Measurements from ENCODE around the gene DPH1.
"Not testable (repeated sequence)": the region's sequence is repeated elsewhere in the genome, so short reads cannot be mapped to it uniquely, and the experiment has no call there.

The DPH1 gene

GRCh38 chr17:2029911-2030778 lies at the start of gene DPH1:
DPH1 (plus strand) TSS chr17:2030153; CDS start chr17:2030170, 17 bp downstream.
- peak; percentile 93 for DNase-seq

- DNase-seq: no peak
Measured at GRCh38 chr17:1980665-1981250, 49.2 kb upstream of the DPH1 start.

DNA sequence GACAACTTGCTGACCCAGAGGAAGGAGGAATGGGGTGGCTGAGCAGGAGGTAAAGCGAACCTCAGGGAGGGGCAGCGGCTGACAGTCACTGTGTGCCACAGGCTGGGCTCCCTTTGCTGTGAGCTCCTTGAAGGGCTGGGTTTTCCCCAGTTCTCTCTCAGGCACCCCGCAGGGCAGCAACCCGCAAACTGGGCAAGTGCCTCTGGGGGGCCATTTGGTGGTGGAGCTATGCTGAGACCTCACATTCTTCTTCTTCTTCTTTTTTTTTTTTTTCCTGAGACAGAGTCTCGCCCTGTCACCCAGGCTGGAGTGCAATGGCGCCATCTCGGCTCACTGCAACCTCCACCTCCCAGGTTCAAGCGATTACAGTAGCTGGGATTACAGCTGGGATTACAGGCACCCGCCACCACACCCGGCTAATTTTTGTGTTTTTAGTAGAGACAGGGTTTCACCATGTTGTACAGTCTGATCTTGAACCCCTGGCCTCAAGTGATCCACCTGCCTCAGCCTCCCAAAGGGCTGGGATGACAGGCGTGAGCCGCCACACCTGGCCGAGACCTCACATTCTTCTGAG lies 47.1 kb upstream of the DPH1 start:
- not testable (repeated sequence) for DNase-seq

DNA sequence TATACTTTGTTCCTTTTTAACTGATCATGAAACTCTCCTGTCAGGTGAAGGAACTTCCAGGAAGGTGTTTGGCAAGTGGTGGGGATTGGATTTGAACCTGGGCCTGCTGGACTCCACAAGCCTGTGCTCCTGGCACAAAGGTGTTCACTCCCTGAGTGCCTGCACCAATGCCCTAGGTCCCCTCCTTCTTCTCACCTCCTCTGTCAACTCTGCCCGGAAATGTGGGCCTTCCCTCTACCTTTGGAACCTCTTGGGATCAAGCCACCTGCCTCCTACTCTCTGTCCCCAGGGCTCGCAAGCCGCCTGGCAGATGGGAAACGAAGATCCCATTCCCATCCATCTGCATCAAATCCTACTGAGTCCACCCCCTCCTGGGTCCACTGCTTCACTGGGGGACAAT lies 44.9 kb upstream of the DPH1 start:
- no peak for DNase-seq

DNA sequence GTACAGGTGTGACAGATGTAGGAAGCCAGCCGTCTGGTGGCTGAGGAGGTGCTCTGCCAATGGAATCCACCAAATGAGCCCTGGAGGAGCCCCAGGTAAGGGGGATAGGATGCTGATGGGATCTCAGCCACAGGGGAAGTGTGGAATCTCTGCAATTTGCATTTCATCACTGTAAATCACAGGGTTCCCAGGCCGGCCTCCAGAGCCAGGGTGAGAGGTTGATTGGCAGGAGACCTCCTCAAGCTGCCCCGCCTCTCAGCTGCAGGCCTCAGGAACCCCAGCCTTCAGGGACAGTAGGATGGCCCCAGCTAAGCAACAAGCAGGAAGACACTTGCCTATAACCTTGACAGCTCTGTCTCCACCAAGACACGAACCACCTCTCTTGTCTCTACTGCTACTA lies 44.3 kb upstream of the DPH1 start:
- no peak for DNase-seq

- DNase-seq: no peak
Measured at GRCh38 chr17:1986783-1987451, 43.0 kb upstream of the DPH1 start.

GRCh38 chr17:1989135-1989534 lies 40.8 kb upstream of the DPH1 start:
- DNase-seq: no peak

GRCh38 chr17:1992541-1992940 lies 37.4 kb upstream of the DPH1 start:
- no peak for DNase-seq

DNA sequence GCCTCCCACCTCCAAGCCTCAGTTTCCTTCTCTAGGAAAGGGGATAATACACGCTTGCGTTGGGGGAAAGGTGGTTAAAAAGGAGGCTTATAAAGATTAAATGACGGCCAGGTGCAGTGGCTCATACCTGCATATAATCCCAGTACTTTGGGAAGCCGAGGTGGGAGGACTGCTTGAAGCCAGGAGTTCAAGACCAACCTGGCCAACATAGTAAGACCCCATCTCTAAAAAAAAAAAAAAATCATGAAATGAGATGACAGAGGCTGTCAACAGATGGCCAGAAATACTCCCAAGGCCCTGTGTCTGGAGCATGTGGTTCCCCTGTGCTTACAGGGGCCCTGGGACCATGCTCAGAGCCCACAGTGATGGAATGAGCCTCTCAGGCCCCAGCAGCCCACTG lies 35.2 kb upstream of the DPH1 start:
- DNase-seq: no peak

DNA sequence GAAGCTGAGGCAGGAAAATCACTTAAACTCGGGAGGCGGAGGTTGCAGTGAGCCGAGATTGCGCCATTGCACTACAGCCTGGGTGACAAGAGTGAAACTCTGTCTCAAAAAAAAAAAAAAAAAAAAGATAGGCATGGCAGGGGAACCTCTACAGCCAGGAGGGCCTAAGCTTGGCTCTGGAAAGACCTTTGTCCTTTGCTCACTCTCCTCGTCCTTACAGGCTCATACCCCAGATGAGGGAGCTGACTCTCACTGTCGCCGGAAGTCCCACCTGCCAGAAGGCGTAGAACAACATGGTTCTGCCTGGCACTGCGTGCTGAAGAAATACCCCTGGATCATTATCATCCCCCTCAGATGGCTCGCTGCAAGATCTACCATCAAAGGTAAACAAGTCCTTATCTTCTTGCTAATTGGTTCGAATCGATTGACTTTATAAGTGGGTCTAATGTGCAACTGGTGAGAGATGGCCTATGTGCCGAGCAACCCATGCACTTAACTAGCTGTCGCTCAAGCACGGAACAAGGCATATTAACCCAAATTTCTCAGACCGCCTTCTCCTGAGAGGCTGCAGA lies 34.5 kb upstream of the DPH1 start:
- DNase-seq: no peak

DNA sequence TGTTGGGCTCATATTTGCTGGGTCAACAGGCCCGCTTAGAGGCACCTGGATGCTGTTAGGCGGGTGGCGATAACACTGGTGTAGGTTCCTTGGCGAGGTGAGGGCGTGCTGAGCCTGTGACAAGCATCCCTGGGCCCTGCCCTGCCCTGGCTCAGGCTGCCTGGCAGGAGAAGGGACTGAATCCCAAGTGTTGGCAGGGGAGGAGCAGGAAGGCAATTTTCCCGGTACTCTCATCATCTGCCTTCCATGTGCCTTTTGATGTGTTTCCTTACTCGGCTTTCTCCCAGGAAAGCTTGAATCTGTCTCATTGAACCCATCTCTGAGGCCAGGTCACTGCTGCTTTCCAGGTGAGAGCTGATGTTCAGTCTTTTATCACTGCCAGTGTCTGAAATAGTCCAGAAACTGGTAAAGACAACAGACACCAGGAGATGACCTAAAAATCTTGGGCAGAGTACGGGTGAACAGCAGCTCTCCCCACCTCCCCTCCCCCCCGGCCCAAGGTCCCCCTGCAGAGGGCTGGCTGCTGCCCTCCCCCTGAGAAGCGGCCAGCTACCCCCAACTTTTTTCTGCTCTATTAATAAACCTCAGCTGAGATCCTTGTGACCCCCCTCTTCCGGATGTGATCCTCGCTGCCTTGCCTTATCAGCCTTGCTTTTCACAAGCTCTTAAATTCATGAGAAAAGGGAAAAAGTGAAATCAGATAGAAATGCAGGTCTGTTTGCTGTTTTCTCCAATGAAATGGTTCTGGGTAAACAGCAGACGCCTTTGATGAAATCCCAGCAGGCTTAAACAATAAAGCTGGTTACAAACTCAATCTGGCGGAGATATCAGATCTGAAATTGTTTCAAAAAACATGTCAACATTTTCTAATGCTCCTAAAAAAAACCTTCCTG lies 33.8 kb upstream of the DPH1 start:
- DNase-seq: no peak

DNA sequence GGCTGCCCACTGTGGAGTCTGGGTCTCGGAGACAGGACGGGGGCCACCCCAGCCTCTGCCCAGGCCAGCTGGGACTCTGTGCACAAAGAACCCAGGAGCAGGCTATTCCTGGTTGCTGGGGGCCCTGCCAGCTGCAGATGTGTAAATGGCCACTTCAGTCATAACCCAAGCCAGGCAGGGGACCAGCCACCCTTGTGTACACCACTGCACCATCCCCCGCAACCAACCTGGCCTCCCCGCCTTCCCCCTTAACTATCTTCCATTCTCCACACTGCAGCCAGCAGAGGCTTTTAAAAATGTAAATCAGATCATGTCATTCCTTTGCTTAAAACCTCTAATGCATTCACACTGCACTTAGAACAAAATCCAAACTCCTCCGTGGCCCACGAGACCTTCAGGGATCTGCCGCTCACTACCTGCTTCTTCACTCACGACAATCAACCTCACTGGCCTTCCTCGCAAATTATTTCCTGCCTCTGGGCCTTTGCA lies 33.1 kb upstream of the DPH1 start:
- no peak for DNase-seq

- DNase-seq: no peak
Measured at GRCh38 chr17:1997289-1997926, 32.5 kb upstream of the DPH1 start.

DNA sequence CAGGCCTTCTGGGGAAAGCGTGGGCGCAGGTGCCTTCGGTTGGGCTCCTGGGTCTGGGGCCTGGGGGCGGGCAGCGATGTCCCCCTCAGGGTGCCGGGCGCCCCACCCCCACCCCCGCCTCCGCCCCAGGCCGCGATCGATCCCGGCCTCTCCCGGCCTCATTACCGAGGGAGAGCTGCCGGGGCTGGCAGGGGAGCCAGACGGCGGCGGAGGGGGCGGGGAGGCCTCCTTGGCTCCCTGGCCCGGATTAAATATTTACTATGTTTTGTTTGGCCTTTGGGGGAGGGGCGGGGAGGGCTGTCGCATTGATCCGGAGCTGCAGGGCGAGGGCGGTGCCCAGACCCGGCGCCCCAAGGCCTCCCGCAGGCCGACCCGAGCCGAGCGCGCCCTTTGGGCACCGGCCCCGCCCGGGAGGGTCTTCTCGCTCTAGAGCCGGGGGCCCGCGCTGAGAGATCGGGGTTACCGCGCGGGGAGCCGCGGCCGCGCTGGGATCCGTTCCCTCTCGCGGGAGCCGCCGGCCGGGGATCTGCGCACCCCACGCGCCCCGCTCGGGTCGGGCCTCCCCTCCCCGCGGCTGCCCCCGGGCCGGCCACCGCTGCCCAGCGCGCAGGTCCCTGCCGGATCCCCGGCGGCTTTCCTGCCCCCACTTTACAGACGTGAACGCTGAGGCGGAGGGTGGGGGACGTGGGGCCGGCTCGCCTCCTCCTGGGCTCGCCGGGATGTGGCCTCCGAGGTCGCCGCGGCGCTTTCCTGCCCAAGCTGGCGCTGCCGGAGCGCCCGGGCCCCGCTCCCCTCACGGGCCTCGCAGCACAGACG lies 31.8 kb upstream of the DPH1 start:
- no peak for DNase-seq

DNA sequence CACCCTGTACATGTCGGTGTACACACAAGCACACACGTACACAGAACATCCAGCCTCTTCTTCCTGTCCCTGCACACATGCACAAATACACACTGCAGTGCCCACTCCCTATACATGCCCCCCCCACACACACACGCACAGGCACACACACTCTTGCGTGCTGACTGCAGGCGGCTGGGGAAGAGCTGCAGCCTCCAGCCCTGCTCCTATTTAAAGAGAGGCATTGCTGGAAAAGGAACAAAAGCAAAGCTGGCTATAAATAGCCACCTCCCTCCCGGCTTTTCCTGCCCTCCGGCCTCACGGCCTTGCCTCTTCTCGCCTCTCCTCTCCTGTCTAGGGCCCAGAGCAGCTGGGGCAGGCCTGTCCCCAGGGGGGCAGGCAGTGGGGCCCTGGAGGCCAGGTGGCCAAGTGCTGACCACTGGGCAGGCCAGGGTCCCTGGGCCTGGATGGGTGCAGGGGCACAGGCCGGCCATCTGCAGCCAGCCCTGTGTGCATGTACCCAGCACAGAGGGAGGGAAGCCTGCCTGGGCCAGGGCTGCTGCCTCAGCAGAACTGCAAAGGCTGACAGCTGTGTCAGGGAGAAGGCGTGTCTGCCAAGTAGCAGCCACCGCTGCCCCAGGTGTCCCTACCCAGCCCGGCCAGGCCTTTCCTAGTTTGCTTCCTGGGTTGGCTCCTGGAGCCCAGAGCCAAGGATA lies 30.2 kb upstream of the DPH1 start:
- DNase-seq: no peak

DNA sequence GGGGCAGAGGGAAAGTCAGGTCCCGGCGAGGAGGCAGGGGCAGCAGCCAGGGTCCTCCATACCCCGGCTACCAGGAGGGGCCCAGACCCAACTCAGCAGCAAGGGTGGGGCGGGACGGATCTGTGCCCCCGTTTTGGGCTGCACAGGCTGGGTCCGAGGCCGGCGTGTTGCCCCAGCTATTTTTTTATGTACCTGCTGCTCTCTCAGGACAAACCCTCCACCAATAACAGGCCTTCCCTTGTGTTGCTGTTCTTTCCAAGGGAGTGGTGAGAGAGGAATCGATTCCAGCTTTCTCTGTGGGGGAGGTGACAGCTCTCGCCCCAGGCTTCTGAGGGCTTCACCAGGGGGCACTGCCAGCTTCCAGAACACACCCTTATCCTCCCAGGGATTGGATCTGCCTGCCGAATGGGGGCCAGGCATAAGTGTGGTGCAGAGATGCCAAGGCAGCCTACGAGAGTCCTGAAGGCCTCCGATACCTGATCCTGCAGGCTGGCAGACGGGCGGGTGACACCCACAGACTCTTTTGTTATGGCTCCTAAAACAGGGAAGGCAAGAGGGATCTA lies 27.1 kb upstream of the DPH1 start:
- DNase-seq: no peak

- no peak for DNase-seq
Measured at GRCh38 chr17:2003525-2003924, 26.4 kb upstream of the DPH1 start.

DNA sequence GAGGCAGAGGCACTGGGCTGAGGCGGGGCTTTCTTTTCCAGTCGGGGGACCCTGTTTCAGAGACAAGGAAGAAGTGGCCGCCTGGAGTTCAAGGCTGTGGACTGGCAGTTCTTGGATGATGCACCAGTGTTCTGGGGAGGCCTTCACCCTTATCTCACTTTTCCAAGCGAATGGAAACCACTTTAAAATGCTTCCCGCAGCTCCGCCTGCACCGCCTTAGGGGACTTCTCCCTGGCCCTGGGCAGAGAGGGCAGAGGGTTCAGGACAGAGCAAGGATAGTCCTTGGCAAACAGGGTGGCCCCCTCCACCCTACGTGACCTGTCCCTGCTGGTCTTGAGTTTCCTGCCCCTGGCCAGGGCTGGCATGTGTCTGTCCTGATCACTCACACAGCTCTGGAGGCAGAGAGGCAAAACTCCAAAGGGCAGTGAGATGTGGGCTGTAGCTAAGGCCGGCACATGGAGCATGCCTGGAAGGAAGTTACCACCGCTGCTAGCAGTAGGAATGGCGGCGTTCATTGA lies 25.5 kb upstream of the DPH1 start:
- DNase-seq: no peak
